HG03469 (cell line): ENCODE results near the gene ZDHHC5.
"Not testable (repeated sequence)": the region's sequence is repeated elsewhere in the genome, so short reads cannot be mapped to it uniquely, and the experiment has no call there.

Source experiments
- ATAC-seq: cut with Tn5 transposase; IDR thresholded peaks from one replicate; pipeline ENCODE4 v1.9.1; 2021; ENCODE audit warnings: mild to moderate bottlenecking, moderate library complexity, moderate number of reproducible peaks; ENCODE audit not compliant: unreplicated experiment

Gene ZDHHC5

GRCh38 chr11:57663975-57664374, 3.9 kb upstream of the ZDHHC5 start:
- no peak for ATAC-seq

GRCh38 chr11:57667117-57667735, 688 bp upstream of the ZDHHC5 start:
- peak; percentile 43 for ATAC-seq

GRCh38 chr11:57668434-57668782, 494 bp downstream of the ZDHHC5 start:
- ATAC-seq: no peak

- no peak for ATAC-seq
Observed at GRCh38 chr11:57674251-57674650, 6.3 kb downstream of the ZDHHC5 start.

- ATAC-seq: no peak
Observed at GRCh38 chr11:57675176-57675941, 7.4 kb downstream of the ZDHHC5 start.

- ATAC-seq: no peak
Observed at GRCh38 chr11:57679396-57679795, 11.5 kb downstream of the ZDHHC5 start.

- ATAC-seq: no peak
Observed at GRCh38 chr11:57680552-57680874, 12.6 kb downstream of the ZDHHC5 start.

- no peak for ATAC-seq
Observed at GRCh38 chr11:57681168-57681567, 13.3 kb downstream of the ZDHHC5 start.

GRCh38 chr11:57690474-57690873, 22.6 kb downstream of the ZDHHC5 start:
- ATAC-seq: not testable (repeated sequence)

GRCh38 chr11:57698843-57699365, 31.0 kb downstream of the ZDHHC5 start:
- no peak for ATAC-seq

GRCh38 chr11:57699813-57700212, 31.9 kb downstream of the ZDHHC5 start:
- ATAC-seq: no peak

- ATAC-seq: no peak
Observed at GRCh38 chr11:57700425-57700824, 32.5 kb downstream of the ZDHHC5 start.

GRCh38 chr11:57703341-57703740, 35.4 kb downstream of the ZDHHC5 start:
- ATAC-seq: no peak

- ATAC-seq: no peak
Observed at GRCh38 chr11:57704932-57705331, 37.0 kb downstream of the ZDHHC5 start.

- ATAC-seq: not testable (repeated sequence)
Observed at GRCh38 chr11:57705432-57705831, 37.5 kb downstream of the ZDHHC5 start.

- ATAC-seq: no peak
Observed at GRCh38 chr11:57709802-57710367, 42.0 kb downstream of the ZDHHC5 start.

GRCh38 chr11:57711414-57712255, 43.7 kb downstream of the ZDHHC5 start, which contains the start of gene MED19:
Gene MED19, minus strand, starts transcription at chr11:57712215. Its CDS starts 36 bp downstream, at chr11:57712179.
- peak; percentile 34 for ATAC-seq

- ATAC-seq: peak; percentile 95
Observed at GRCh38 chr11:57712256-57713150, 44.6 kb downstream of the ZDHHC5 start, which contains the start of gene TMX2. Gene TMX2, plus strand, starts transcription at chr11:57712593. Its CDS starts 26 bp downstream, at chr11:57712619.

- no peak for ATAC-seq
Observed at GRCh38 chr11:57713835-57714234, 45.9 kb downstream of the ZDHHC5 start.

GRCh38 chr11:57716726-57717125, 48.8 kb downstream of the ZDHHC5 start:
- ATAC-seq: not testable (repeated sequence)
